ENCODE measurements around the gene PTPN11.

Gene PTPN11

DNA sequence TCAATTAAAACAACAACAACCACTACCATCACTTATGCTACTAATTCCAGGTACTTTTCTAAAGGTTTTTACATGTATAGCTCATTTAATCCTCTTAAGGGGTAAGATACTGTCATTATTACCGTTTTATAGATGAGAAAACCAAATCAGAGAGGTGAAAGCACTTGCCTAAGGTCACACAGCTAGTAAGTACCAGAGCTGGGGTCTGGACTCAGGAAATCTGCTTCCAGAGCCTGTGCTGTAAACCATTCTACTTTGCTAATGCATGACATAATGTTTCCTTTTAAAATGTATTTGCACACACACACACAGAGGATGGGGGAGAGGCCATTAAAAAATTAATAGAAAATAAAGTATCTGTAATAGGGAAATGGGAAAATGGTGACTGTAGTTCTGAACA is 113.4 kb downstream of the PTPN11 start:
- H3K36me3 Mint-ChIP-seq (ENCODE audit: low read depth), result no peaks in the 10 kb centered on the region
- TF ChIP-seq, protein P1, sequence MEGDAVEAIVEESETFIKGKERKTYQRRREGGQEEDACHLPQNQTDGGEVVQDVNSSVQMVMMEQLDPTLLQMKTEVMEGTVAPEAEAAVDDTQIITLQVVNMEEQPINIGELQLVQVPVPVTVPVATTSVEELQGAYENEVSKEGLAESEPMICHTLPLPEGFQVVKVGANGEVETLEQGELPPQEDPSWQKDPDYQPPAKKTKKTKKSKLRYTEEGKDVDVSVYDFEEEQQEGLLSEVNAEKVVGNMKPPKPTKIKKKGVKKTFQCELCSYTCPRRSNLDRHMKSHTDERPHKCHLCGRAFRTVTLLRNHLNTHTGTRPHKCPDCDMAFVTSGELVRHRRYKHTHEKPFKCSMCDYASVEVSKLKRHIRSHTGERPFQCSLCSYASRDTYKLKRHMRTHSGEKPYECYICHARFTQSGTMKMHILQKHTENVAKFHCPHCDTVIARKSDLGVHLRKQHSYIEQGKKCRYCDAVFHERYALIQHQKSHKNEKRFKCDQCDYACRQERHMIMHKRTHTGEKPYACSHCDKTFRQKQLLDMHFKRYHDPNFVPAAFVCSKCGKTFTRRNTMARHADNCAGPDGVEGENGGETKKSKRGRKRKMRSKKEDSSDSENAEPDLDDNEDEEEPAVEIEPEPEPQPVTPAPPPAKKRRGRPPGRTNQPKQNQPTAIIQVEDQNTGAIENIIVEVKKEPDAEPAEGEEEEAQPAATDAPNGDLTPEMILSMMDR (IDR thresholded peaks at IDR 0.05), result no peak
- H3K9me3 Mint-ChIP-seq, result no peaks in the 10 kb centered on the region
- no peaks in the 10 kb centered on the region for H3K4me1 Mint-ChIP-seq
- no peak for DNase-seq
- H3K27ac Mint-ChIP-seq, result no peak overlapping the region
- H3K27me3 Mint-ChIP-seq (ENCODE audit: low read depth, poor library complexity), result peaks cover 4% of the 10 kb centered on the region
- no peak overlapping the region for H3K4me3 Mint-ChIP-seq

- H3K4me1 Mint-ChIP-seq, result peaks cover 8% of the 10 kb centered on the region
- no peaks in the 10 kb centered on the region for H3K27me3 Mint-ChIP-seq (ENCODE audit: low read depth, poor library complexity)
- no peak for DNase-seq
- TF ChIP-seq, protein P1 (IDR thresholded peaks at IDR 0.05), result no peak
- no peaks in the 10 kb centered on the region for H3K36me3 Mint-ChIP-seq (ENCODE audit: low read depth)
- no peak overlapping the region for H3K4me3 Mint-ChIP-seq
- H3K9me3 Mint-ChIP-seq, result no peaks in the 10 kb centered on the region
- H3K27ac Mint-ChIP-seq, result no peak overlapping the region
Measured at GRCh38 chr12:112533528-112533927, 114.8 kb downstream of the PTPN11 start.

DNA sequence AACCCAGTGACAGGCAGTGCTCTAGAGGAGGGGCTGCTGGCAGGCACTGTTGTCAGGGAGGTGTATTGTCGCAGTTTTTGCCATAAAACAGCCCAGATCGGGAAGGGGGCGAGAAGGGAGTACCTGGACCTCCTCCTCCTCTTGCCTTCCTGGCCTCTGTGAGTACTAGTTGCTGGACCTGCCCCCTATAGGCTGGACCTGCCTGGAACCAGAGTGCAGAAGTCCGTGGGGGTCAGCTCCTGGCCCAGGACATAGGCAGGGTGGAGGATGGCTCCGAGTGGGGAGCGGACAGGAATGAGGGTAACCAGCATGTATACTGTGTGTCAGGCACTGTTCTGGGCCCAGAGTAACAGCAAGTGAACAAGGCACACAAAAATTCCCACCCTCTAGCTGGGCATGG is 116.3 kb downstream of the PTPN11 start:
- no peaks in the 10 kb centered on the region for H3K36me3 Mint-ChIP-seq (ENCODE audit: low read depth)
- H3K27me3 Mint-ChIP-seq (ENCODE audit: low read depth, poor library complexity), result peaks cover 3% of the 10 kb centered on the region
- H3K4me1 Mint-ChIP-seq, result peaks cover 8% of the 10 kb centered on the region
- H3K27ac Mint-ChIP-seq, result no peak overlapping the region
- DNase-seq, result no peak
- no peak overlapping the region for H3K4me3 Mint-ChIP-seq
- TF ChIP-seq, protein P1 (IDR thresholded peaks at IDR 0.05), result no peak
- H3K9me3 Mint-ChIP-seq, result no peaks in the 10 kb centered on the region

- Mint-ChIP-seq H3K36me3 (ENCODE audit: low read depth) (no peaks in the 10 kb centered on the region), H3K9me3 (no peaks in the 10 kb centered on the region), H3K4me1 (peaks cover 8% of the 10 kb centered on the region), H3K27me3 (ENCODE audit: low read depth, poor library complexity) (peaks cover 3% of the 10 kb centered on the region), H3K4me3 (no peak overlapping the region), H3K27ac (peak overlapping the region; percentile 48)
- TF ChIP-seq, protein P1 (IDR thresholded peaks at IDR 0.05), result no peak
- no peak for DNase-seq
Measured at GRCh38 chr12:112535637-112536366, 117.1 kb downstream of the PTPN11 start.

GRCh38 chr12:112536367-112536730 is 117.6 kb downstream of the PTPN11 start:
- peaks cover 8% of the 10 kb centered on the region for H3K4me1 Mint-ChIP-seq
- TF ChIP-seq, protein P1 (IDR thresholded peaks at IDR 0.05), result no peak
- H3K27me3 Mint-ChIP-seq (ENCODE audit: low read depth, poor library complexity), result peaks cover 3% of the 10 kb centered on the region
- DNase-seq, result no peak
- H3K4me3 Mint-ChIP-seq, result no peak overlapping the region
- no peaks in the 10 kb centered on the region for H3K9me3 Mint-ChIP-seq
- H3K27ac Mint-ChIP-seq, result no peak overlapping the region
- no peaks in the 10 kb centered on the region for H3K36me3 Mint-ChIP-seq (ENCODE audit: low read depth)
